AG04450 (cell line): ENCODE data around the gene FZD4. TPM values are rescaled to one million over a fixed set of nuclear protein-coding genes. Genes with fewer than 3 reads are reported as not detected.

Experiments used
- CTCF ChIA-PET: fragments of 300-600, 350-600 bp; formaldehyde crosslinking; extraction: SDS; loops from one replicate; lab custom pipeline; 2022; ENCODE audit warnings: antibody characterized with exemption, inconsistent platforms; lab: Charles Lee
- POLR2A ChIA-PET: fragments of 350-600 bp; formaldehyde crosslinking; extraction: SDS; loops from one replicate; lab custom pipeline; 2021; ENCODE audit warnings: antibody characterized with exemption, inconsistent platforms; lab: Yijun Ruan, JAX
- DNase-seq: peaks from one replicate; pipeline ENCODE4 v3.0.0-alpha.2; 2011; ENCODE audit warnings: low read depth, low spot score
- H3K27ac ChIP-seq: one replicate; pipeline ENCODE4 v1.5.1; 2012; ENCODE audit warnings: low read depth, low read length, control low read depth
- H3K27me3 ChIP-seq: one replicate; pipeline ENCODE4 v1.6.0; 2012; ENCODE audit warnings: low read length; ENCODE audit not compliant: control insufficient read depth, insufficient read depth
- H3K4me3 ChIP-seq: 2 replicates; pipeline ENCODE4 v1.5.1; 2011; ENCODE audit warnings: mild to moderate bottlenecking, low read depth, low read length, control low read depth
- H3K9me3 ChIP-seq: 2 replicates; pipeline ENCODE4 v1.5.1; 2012; ENCODE audit warnings: low read length; ENCODE audit not compliant: control insufficient read depth, insufficient read depth
- polyA plus RNA-seq: library from polyadenylated mRNA; depleted of rRNA; stranded (reverse); fragments of >200 nt; gene quantifications from 2 replicates; pipeline ENCODE4 v1.2.3, GENCODE V29; 2011
- TF ChIP-seq, protein P1 (sequence below): IDR thresholded peaks from 2 replicates; pipeline ENCODE4 v1.5.1; 2011; ENCODE audit warnings: low read depth, low read length, control low read depth, inconsistent platforms

The FZD4 gene
- polyA plus RNA-seq, 1 experiment = 5.3 TPM

DNA sequence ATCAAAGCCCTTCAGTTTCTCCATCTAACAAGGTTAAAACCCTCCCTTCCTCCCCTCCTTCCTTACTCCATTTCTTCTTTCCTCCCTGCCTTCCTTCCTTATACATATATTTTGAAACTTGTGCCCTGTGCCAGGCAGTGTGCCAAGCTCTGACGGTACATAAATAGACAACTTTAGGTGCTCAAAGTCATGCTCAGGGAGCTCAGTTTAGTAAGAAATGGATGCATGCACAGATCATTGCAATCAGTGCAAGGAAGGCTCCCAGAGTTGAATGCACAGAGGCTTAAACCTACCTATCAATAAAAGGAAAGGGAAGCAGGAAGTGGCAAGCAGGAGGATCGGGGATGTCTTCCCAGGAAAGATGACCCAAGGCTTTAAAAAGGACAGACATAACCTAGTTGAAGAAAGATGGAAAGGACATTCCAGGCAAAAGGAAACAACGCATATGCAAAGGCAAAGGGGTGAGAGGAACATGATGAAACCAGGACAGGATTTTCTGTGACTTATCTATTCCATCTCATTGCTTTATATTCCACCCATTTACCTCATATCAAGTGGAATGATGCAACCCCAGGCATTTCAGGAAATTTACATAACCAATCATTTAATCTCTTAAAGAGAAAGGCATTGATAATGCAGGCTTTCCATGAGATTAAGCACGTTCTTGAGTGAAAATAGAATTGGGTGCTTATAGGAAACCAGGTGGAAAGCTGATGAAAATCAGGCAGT is 13.2 kb downstream of the FZD4 start:
- ChIA-PET CTCF (interaction anchor here (0.6 to 5.9 kb wide), 4 partner anchors 53 to 346 kb away, joined by 3 to 172 read pairs (median 4); no protein-coding TSS in a partner anchor), POLR2A (no interaction called here)
- Histone ChIP-seq H3K9me3 (no peaks in the 10 kb centered on the region), H3K4me3 (no peak overlapping the region), H3K27me3 (no peaks in the 10 kb centered on the region), H3K27ac (no peak overlapping the region)
- DNase-seq = no peak
- TF ChIP-seq, protein P1, sequence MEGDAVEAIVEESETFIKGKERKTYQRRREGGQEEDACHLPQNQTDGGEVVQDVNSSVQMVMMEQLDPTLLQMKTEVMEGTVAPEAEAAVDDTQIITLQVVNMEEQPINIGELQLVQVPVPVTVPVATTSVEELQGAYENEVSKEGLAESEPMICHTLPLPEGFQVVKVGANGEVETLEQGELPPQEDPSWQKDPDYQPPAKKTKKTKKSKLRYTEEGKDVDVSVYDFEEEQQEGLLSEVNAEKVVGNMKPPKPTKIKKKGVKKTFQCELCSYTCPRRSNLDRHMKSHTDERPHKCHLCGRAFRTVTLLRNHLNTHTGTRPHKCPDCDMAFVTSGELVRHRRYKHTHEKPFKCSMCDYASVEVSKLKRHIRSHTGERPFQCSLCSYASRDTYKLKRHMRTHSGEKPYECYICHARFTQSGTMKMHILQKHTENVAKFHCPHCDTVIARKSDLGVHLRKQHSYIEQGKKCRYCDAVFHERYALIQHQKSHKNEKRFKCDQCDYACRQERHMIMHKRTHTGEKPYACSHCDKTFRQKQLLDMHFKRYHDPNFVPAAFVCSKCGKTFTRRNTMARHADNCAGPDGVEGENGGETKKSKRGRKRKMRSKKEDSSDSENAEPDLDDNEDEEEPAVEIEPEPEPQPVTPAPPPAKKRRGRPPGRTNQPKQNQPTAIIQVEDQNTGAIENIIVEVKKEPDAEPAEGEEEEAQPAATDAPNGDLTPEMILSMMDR = no peak

DNA sequence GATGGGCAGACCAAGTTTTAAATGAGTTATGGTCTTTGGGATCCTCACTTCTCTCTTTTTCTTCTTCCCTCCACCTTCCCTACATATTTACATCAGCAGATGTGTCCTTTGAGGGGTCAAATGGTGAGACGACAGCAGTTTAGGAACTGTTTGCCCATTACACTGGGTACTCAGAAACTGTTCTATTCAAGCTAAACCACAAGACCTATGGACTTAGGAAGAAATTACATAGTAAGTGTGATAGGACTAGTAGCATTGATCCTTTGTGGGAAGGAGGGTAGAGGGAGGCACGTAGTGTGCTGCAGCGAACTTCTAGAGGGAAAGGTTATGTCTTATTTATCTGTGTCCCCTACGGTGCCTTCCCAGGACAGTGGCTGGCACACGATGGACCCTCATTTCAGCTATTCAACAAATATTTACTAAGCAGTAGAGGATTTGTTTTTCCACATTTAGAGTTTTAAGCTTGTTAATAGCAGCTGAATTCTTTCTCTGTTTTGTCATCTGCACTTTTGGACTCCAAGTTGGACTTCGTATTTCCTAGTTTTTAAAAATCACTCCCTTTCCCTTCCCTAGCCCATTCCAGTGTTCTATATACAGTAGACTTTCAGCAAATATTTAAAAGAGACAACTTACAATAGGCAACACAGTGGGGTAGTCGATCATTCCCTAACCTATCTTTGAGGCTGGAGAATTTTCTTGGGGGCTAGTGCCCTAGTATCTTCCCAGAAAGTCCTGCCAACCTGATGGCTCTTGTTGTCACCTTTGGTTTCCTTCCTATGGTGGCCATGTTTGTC is 13.9 kb downstream of the FZD4 start:
- H3K27ac ChIP-seq = no peak overlapping the region

DNA sequence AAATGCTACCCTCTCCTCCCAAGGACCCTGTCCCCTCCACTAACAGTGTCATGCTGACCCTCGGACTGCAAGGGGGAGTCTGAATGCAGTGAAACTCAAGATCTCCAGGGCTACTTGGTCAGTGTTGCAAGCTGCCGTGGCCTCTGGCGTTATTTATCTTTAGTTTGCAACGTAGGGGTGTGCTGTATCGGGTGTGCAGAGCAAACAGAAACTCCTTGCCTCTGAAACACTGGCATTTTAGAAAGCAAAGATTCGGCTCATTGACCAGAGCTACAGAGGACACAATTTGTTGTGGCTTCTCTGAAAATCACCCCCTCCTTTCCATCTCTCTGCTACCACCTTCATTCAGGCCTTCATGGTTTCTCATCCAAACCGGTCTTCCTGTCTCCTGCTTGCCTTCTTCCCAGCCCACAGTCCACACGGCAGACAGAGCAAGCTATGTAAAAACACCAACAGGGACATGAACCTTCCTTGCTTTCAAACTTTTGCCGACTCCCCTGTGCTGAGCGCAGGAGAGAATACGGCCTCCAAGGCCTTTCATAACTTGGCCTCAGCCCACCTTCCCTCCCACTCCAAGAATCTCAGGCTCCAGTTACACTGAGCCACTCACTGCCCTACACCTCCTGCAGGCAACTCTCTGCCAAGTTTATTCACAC is 14.9 kb downstream of the FZD4 start:
- no peaks in the 10 kb centered on the region for H3K9me3 ChIP-seq
- H3K27ac ChIP-seq = no peak overlapping the region
- H3K27me3 ChIP-seq = no peaks in the 10 kb centered on the region
- TF ChIP-seq, protein P1 = peak; percentile 33; the same call in 1 of the 2 replicates
- DNase-seq = no peak
- CTCF ChIA-PET = interaction anchor here (0.7 to 5.9 kb wide), 27 partner anchors 10 to 533 kb away, joined by 3 to 172 read pairs (median 5); partner anchors contain the start of gene FZD4
- POLR2A ChIA-PET = no interaction called here
- H3K4me3 ChIP-seq = no peak overlapping the region

More for the DNA sequence above, 13.9 kb downstream of the FZD4 start:
- Histone ChIP-seq H3K27me3 (no peaks in the 10 kb centered on the region), H3K4me3 (no peak overlapping the region), H3K9me3 (no peaks in the 10 kb centered on the region)
- TF ChIP-seq, protein P1 = no peak
- CTCF ChIA-PET = interaction anchor here (0.6 to 5.9 kb wide), 5 partner anchors 71 to 479 kb away, joined by 3 to 172 read pairs (median 4); no protein-coding TSS in a partner anchor
- DNase-seq = no peak
- POLR2A ChIA-PET = no interaction called here

DNA sequence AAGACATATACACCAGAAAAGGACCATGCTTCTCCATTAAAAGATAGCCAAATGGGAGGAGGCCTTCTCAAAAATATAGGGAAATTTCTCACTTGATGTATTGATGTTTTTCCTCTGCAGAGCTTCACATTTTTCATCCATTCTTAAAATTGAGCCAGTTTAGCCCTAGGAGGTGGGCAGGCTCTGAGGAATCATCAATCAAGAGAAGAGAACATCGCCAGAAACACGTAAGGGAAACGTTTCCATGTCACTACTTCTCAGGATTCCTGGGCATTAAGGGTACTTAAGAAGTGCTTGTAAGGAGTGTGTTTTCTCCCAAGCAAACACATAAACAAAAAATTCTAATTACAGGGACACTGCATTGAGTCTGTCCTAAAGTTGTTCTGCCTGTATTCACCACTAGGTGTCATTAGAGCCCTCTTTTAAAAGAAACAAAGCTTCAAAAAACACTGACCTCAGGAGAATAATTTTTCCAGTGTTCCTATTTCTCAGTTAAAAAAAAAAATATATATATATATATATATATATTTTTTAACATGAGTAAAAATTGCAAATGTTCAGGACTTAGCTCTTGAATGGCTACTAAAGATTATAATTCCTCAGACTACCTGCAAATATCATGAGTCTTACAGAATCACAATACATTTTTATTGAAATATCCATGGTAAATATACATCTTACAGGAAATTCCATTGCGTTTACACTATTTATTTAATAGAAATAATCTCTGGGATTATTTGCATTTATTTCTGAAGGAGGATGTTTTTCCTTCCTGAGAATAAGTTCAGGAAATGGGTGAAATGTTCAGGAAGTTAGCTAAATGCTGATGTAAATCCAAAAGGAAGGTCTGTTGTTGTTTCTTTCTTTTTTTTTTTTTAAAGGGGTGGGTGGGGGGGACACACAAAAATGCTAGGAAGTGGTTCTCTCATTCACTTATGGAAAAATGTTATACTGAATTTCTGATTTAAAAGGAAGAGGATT is 16.0 kb downstream of the FZD4 start:
- no peak for DNase-seq
- H3K27ac ChIP-seq = no peak overlapping the region
- no peak overlapping the region for H3K4me3 ChIP-seq
- ChIA-PET CTCF (interaction anchor here (0.6 to 5.9 kb wide), 78 partner anchors 8 to 1713 kb away, joined by 3 to 172 read pairs (median 4); partner anchors contain the start of genes FZD4 and TMEM135), POLR2A (interaction anchor here (1.4 kb wide), 1 partner anchor 16 kb away, joined by 6 read pairs; the partner anchor contains the start of gene FZD4)
- TF ChIP-seq, protein P1 = peak; percentile 67
- H3K27me3 ChIP-seq = no peaks in the 10 kb centered on the region
- H3K9me3 ChIP-seq = no peaks in the 10 kb centered on the region
